Amniotic epithelial cell (primary cell): ENCODE data around the gene HOXC12.
A peak's percentile ranks its signal among the peaks of the same experiment; 100 is the strongest.

Experiments used
- DNase-seq: peaks from one replicate; pipeline ENCODE4 v3.0.0-alpha.2; 2010; ENCODE audit warnings: low read depth

Gene HOXC12

DNA sequence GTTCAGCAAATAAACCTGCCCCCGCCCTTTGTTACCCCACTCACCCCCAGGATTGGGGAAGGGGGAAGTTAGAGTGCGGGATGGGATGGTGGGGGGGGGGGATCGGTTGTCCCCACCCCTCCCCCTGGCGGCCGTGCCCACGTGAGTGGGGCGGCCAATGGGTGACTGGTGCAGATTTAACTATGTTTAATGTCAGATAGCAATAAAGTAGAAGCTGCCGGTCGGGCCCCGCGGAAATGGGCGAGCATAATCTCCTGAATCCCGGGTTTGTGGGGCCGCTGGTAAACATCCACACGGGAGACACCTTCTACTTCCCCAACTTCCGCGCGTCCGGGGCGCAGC is at the start of gene HOXC12:
TSS of gene HOXC12 (plus strand) at position 210 of the 342 bp plus-strand sequence. CDS start at position 237, 27 bp downstream.
- no peak for DNase-seq

- DNase-seq, result no peak
These were observed 47.6 kb upstream of the HOXC12 start for GRCh38 chr12:53907103-53907502.

GRCh38 chr12:53916788-53917655 is 37.7 kb upstream of the HOXC12 start:
- no peak for DNase-seq

- DNase-seq, result no peak
These were observed 29.9 kb upstream of the HOXC12 start for GRCh38 chr12:53924521-53925405.

GRCh38 chr12:53927220-53928029 is 27.3 kb upstream of the HOXC12 start:
- no peak for DNase-seq

DNA sequence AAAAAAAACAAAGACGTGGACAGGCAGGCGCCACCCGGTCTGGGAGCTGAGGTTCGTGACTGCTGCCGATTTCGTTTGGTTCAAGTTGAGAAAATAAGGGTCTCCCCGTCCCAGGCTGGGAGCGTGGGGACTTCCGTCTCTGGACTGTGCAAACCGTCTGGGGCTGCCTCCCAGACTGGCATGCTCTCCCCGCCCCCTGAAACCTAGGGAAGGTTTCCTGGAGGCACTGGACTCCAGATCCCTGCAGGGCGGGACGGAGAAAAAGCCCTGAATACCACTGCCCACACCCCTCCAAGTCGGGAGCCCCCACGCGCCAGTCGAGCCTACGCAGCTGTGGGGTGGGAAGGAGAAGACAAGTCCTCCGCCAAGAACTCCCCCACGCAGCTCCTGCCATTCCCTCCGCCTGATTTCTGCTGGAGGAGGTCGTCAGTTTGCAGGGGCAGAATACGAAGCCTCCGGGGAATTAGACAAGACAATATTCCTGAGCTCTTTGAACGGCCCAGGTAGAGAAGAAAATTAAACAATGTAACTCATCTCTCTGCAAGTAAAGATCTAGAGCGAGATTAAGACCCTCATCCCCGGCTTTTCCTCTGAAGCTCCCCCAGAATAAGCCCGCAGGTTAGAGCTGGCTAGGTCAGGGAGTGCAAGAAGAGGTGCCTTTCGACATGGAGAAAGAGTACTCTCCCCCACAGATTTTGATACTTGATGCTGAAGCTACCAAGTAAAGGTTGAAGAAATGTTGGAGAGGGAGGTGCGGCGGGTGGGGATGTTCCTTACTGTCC is 26.5 kb upstream of the HOXC12 start:
- no peak for DNase-seq

GRCh38 chr12:53929527-53929926 is 25.2 kb upstream of the HOXC12 start:
- no peak for DNase-seq

DNA sequence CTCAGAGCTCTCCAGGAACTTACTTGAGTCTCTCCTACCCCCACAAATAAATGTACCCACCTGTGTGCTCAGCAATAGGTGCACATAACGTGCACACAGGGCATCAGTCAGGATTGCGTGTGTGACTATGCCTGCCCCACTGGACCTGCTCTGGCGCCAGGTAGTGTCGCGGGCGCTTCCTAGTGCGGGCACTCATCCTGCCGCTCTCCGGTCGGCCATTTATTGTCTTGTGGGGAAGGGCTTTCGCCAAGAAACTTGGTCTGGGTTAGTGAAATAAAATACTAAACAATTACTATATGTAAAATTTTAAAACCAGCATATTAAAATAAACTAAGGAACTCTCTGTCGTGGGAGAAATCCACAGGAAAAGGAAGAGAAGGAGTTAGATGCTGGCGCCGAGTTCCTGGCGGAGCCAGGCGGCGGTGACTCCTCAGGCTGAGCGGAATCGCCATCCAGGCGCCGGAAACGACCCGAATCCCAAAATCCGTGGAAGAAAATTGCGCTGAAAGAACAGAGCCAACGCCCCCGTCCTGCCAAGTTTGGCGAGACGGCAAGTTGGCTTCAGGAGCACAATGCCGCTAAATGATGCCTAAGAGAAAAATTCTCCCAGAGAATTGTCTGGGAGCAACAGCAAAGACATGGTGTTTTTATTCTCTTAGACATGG is 24.0 kb upstream of the HOXC12 start:
- no peak for DNase-seq

DNA sequence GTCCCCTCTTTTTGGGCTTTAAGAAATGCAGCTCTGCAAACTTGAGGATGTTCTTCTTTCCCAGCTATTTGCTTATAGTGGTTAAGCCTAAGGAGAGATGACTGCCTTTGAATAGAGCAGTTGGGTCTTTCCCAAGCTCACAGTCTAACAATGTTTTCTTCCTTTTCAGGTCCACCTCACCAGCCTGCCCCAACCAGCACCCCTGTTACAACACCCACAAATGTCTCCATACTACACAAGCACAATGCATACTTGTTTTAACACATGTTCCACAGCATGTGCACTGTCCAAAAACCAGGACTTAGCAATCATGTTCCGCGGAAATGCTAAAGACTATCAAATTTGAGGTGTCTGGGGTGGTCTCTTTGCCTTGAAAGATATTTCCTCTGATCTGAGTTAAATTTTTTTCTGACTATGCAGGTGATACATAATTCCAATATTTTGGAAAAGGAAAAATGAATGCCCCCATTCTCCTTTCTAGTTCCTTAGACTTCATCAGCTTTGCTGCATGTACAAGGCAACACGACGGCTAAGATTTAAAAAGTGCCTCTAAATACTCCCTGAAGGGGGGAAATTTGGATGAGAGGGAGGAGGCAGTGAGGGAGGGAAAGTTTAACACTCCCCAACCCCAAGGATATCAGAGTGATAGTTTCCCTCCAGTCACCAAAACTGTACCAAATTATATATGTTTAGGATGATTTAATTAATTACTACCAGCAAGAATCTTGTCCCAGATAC is 22.7 kb upstream of the HOXC12 start:
- DNase-seq, result no peak

DNA sequence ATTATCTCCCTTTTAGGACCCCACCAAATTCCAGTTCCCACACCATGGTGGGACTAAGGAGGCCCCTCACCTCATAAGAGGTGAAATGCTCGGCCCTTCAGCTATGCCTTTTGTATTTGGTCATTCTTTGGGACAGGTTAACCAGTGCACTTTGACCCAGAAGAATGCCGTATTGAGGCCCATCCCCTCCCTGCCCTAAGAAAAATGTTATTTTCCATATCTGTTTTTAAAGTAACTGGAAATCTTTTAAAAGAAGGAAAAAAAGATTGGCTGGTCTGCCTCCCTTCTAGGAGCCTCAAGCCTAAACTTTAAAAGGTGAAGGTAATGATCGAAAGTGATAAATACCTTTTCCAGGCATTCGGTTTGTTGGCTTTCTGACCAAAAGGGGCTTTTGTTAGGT is 21.8 kb upstream of the HOXC12 start:
- no peak for DNase-seq

- no peak for DNase-seq
These were observed 19.0 kb upstream of the HOXC12 start for GRCh38 chr12:53935383-53936341.

DNA sequence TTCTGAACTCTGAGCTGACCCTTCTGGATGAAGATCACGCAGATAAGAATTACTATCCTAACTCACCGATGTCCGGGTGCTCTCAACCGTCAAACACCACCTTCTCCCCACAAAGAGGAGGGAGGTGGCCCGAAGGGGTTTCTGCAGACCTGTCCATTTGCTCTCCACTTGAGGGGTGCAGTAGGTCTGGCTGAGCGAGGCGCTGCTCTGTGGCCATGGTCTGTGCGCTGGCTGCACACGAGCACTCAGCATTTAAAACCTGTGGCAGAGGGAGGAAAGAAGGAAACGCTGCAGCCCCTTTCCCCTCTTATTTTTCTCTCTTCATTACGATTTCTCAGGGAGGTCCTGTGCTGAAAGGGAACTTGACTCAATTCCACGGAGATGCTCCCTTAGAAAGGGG is 17.6 kb upstream of the HOXC12 start:
- no peak for DNase-seq

DNA sequence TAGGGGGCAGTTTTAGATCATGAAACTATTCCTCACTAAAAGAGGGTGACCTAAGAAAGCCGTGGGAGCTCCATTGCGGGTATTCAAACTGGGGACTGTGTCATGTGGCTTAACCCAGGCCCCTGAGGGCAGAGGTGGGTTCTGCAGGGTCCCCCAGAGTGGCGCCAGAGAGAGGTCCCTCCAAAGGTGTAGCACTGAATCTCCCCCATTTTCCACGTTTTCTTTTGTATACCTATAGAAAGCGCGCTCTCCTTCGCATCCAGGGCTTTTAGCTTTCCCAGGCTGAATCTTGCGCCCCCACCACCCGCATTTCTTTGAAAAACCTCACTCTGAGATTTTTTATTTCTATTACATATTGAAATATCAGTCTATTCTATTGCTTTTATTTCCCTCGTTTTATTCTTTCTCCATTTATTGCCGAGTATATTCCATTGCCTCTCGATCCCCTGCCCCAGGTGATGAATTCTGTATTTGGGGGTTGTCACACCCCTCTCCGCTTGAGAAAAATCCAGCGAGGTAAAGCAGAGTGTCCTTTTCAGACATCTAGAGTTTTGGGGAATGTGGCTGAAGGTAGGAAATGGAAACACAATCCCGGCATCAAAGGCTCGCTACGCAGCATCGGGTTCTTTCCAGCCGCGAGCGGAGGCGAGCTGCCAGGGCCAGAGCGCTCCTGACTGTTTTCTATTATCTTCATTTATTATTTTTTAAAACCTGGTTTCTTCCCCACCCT is 16.9 kb upstream of the HOXC12 start:
- no peak for DNase-seq

GRCh38 chr12:53938326-53939140 is 16.2 kb upstream of the HOXC12 start, which contains the start of gene HOXC13:
TSS of gene HOXC13 (plus strand) at chr12:53938831. CDS start at chr12:53938907, 76 bp downstream.
- peak; percentile 20 for DNase-seq

GRCh38 chr12:53939141-53940108 is 15.3 kb upstream of the HOXC12 start:
- peak; percentile 42 for DNase-seq

DNA sequence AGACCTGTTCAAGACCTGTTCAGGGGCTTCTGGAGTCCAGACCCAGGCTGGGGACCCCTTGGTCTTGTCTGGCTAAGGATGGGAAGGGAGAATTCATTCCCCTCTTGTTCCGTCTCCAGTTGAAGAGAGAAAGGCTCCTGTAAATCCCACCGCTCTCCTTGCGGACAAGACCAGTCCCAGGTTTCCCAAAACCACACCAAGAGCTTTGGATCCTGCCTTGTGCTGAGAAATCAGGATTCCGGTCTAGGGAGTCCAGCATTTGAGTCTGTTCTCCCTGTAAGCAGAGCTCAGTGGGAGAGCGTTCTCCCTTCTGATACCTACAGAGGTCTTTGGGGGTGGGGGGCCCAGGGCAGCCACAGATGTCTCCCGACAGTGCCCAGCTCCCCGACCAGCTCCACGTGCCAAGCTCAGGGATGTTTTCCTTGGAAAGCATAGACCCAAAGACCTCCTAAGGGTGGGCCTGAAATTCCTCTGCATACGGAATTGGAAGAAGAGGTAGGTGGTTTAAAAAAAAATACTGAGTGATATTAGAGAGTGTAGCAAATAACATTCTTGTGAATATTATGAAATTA is 14.2 kb upstream of the HOXC12 start:
- no peak for DNase-seq
